BE2C (cell line): ENCODE results near the gene CMIP.

ENCODE experiments used
- DNase-seq: peaks from one replicate; pipeline ENCODE4 v3.0.0-alpha.2; 2020
- H3K27me3 ChIP-seq: fragments of 250-450 bp; sonication (Bioruptor Pico); 2 replicates; pipeline ENCODE4 v1.5.1; 2020; ENCODE audit warnings: mild to moderate bottlenecking
- H3K36me3 ChIP-seq: fragments of 250-450 bp; sonication (Bioruptor Pico); 2 replicates; pipeline ENCODE4 v1.5.1; 2020; ENCODE audit warnings: mild to moderate bottlenecking
- H3K4me1 ChIP-seq: fragments of 250-450 bp; sonication (Bioruptor Pico); 2 replicates; pipeline ENCODE4 v1.5.1; 2020
- H3K4me3 ChIP-seq: 2 replicates; pipeline ENCODE4 v1.5.1; 2011; ENCODE audit warnings: low read depth, low read length
- H3K9me3 ChIP-seq: fragments of 250-450 bp; sonication (Bioruptor Pico); 2 replicates; pipeline ENCODE4 v1.5.1; 2020
- CTCF ChIP-seq: IDR thresholded peaks from 2 replicates; pipeline ENCODE4 v1.5.1; 2012; ENCODE audit warnings: mild to moderate bottlenecking, low read depth, low read length

Gene CMIP

GRCh38 chr16:81545470-81546250 lies 101.1 kb downstream of the CMIP start:
- Histone ChIP-seq H3K4me1 (no peaks in the 10 kb centered on the region), H3K4me3 (no peak overlapping the region), H3K9me3 (no peaks in the 10 kb centered on the region), H3K36me3 (no peaks in the 10 kb centered on the region), H3K27me3 (no peaks in the 10 kb centered on the region)
- DNase-seq: no peak
- no peak for TF ChIP-seq CTCF

DNA sequence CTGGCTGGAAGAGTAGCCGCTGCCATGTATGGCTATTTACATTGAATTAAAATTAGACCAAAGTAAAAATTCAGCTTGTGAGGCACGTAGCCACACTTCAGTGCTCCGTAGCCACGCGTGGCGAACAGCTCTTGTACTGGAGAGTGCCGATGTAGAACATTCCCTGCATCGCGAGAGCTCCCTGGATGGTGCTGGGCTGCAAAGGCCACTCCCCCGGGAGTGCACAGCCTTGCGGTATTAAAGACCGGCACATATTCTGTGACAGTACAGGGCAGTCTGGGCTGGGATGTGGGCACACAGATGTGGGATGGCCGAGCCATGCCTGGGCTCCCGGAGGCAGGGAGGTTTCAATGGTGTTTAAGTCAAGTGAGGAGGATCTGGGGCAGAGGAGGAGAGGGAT lies 102.2 kb downstream of the CMIP start:
- H3K36me3 ChIP-seq: no peaks in the 10 kb centered on the region
- H3K27me3 ChIP-seq: no peaks in the 10 kb centered on the region
- H3K4me3 ChIP-seq: no peak overlapping the region
- no peaks in the 10 kb centered on the region for H3K9me3 ChIP-seq
- DNase-seq: no peak
- H3K4me1 ChIP-seq: peaks cover 4% of the 10 kb centered on the region
- no peak for TF ChIP-seq CTCF

GRCh38 chr16:81547194-81547938 lies 102.8 kb downstream of the CMIP start:
- no peaks in the 10 kb centered on the region for H3K9me3 ChIP-seq
- no peaks in the 10 kb centered on the region for H3K27me3 ChIP-seq
- peaks cover 9% of the 10 kb centered on the region for H3K4me1 ChIP-seq
- no peak for TF ChIP-seq CTCF
- no peak overlapping the region for H3K4me3 ChIP-seq
- no peaks in the 10 kb centered on the region for H3K36me3 ChIP-seq
- DNase-seq: no peak

- no peaks in the 10 kb centered on the region for H3K9me3 ChIP-seq
- H3K27me3 ChIP-seq: no peaks in the 10 kb centered on the region
- DNase-seq: no peak
- no peaks in the 10 kb centered on the region for H3K36me3 ChIP-seq
- H3K4me1 ChIP-seq: peaks cover 9% of the 10 kb centered on the region
- no peak overlapping the region for H3K4me3 ChIP-seq
- TF ChIP-seq CTCF: no peak
Observed at GRCh38 chr16:81547939-81548216, 103.3 kb downstream of the CMIP start.

- no peak for TF ChIP-seq CTCF
- H3K4me1 ChIP-seq: peaks cover 13% of the 10 kb centered on the region
- H3K4me3 ChIP-seq: no peak overlapping the region
Observed at GRCh38 chr16:81548551-81548875, 103.9 kb downstream of the CMIP start.

GRCh38 chr16:81548876-81549546 lies 104.4 kb downstream of the CMIP start:
- H3K4me1 ChIP-seq: peaks cover 13% of the 10 kb centered on the region
- H3K9me3 ChIP-seq: no peaks in the 10 kb centered on the region
- DNase-seq: no peak
- TF ChIP-seq CTCF: no peak
- H3K4me3 ChIP-seq: no peak overlapping the region
- no peaks in the 10 kb centered on the region for H3K27me3 ChIP-seq
- no peaks in the 10 kb centered on the region for H3K36me3 ChIP-seq

More at GRCh38 chr16:81548551-81548875, 103.9 kb downstream of the CMIP start:
- no peak for DNase-seq
- Histone ChIP-seq H3K9me3 (no peaks in the 10 kb centered on the region), H3K36me3 (no peaks in the 10 kb centered on the region), H3K27me3 (no peaks in the 10 kb centered on the region)
